Embryonic facial prominence (tissue), 1 donor: Measurements from ENCODE around the gene JMJD1C.
"Not testable (repeated sequence)": the region's sequence is repeated elsewhere in the genome, so short reads cannot be mapped to it uniquely, and the experiment has no call there.

Experiments
- DNase-seq: peaks from one replicate; pipeline ENCODE4 v3.0.0-alpha.2; 2016; ENCODE audit errors: extremely low spot score

The JMJD1C gene, protein sequence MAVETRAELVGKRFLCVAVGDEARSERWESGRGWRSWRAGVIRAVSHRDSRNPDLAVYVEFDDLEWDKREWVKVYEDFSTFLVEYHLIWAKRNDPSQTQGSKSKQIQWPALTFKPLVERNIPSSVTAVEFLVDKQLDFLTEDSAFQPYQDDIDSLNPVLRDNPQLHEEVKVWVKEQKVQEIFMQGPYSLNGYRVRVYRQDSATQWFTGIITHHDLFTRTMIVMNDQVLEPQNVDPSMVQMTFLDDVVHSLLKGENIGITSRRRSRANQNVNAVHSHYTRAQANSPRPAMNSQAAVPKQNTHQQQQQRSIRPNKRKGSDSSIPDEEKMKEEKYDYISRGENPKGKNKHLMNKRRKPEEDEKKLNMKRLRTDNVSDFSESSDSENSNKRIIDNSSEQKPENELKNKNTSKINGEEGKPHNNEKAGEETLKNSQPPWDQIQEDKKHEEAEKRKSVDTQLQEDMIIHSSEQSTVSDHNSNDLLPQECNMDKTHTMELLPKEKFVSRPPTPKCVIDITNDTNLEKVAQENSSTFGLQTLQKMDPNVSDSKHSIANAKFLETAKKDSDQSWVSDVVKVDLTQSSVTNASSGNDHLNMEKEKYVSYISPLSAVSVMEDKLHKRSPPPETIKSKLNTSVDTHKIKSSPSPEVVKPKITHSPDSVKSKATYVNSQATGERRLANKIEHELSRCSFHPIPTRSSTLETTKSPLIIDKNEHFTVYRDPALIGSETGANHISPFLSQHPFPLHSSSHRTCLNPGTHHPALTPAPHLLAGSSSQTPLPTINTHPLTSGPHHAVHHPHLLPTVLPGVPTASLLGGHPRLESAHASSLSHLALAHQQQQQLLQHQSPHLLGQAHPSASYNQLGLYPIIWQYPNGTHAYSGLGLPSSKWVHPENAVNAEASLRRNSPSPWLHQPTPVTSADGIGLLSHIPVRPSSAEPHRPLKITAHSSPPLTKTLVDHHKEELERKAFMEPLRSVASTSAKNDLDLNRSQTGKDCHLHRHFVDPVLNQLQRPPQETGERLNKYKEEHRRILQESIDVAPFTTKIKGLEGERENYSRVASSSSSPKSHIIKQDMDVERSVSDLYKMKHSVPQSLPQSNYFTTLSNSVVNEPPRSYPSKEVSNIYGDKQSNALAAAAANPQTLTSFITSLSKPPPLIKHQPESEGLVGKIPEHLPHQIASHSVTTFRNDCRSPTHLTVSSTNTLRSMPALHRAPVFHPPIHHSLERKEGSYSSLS (N-terminal part only)

DNA sequence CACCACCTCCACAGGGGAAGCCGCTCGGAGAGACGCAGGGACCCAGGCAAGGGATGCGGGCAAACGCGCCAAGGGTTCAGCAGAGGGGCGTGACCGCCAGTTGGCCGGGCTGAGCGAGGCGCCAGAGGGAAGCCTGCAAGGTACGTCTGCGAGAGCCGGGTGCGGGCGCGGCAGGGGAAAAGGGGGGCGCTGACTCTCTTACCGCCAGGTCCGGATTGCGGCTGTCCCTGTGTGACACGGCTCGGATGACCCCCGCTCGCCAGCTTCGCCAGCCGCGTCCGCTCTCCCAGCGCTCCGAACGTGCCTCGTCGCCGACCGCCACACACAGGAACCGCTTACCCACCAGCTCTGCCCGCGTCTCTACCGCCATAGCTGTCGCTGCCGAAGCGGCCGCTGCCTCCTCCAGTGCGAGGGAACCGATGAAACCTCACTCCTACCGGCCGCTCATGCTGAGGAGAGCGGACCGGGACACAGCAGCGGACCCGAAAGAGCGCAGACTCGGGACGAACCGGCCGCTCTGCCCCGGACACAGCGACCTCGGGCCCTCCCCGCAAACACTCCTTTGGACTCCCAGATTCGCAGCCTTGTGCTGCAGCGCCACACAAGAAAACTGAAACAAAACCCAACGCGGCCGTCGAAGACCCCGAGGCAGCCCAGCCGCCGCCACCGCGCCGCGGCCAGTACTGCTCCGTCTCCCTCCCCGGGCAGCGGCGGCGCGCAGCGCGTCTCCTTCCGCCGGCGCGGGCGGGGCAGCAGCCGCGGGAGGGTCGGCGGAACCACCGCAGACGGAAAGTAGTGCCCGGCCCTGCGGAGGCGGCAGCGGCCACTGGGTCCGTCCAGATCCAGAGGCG, at the start of gene JMJD1C:
Gene JMJD1C, minus strand, starts transcription at position 685 of the 851 bp plus-strand sequence. Its CDS starts 315 bp downstream, at position 370.
- DNase-seq, result peak; percentile 61

DNA sequence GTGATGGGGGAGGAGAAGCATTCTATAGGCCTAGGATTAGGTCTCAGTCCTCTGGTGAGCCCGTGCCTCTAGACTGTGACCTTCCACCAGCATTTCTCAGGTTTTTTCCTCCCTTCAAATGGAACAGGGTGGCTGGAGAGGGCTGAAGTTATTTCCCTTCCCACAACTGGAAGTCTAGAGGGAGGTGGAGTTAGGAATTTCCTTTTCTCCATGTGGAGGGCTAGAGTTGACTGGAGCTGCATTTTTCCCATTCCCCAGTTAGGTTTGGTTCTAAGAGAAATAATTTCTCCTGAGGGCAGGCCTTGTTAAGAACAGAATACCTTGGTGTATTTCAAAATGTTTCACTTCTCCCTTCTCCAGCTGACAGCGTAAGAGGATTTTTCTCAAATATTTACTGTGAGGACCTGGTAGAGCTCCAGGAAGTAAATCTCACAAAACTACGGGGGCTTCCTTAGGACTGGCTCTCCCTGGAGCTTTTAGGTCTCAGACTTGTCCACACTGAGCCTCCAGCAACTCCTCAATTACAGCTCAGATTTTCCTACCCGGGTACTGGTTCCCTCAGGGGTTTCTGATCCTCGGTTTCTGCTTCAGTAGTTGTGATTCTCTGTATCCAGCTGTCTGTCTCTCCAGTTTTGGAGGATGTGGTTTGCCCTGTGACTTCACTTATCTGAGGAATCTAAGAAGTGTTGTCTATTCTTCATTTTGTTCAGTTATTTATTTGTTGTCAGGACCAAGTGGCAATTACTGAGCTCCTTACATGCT, 49.4 kb upstream of the JMJD1C start:
- no peak for DNase-seq

- DNase-seq, result no peak
These were observed 40.8 kb upstream of the JMJD1C start for GRCh38 chr10:63506554-63506953.

- DNase-seq, result no peak
These were observed 39.8 kb upstream of the JMJD1C start for GRCh38 chr10:63505562-63505961.

GRCh38 chr10:63504145-63504881, 38.5 kb upstream of the JMJD1C start:
- DNase-seq, result no peak

GRCh38 chr10:63503395-63503794, 37.6 kb upstream of the JMJD1C start:
- no peak for DNase-seq

- DNase-seq, result no peak
These were observed 37.1 kb upstream of the JMJD1C start for GRCh38 chr10:63502832-63503231.

DNA sequence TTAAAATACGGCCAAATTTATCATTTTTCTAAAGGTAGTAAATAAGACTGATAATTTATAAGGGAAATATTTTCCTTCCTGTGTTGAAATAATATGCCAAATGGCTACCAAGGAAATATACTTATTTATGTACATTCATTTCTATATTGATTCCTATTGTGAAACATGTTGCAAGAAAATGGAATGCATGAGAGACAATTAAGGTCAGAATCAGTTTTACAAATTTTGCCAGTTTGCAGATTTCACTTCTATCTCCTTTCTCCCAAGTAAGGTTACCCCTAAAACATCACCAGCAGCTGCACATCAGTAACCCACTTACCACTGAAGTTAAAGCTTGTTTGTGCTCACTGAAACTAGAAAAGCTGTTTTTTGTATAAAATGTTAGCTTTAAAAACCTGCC, 36.2 kb upstream of the JMJD1C start:
- no peak for DNase-seq

DNA sequence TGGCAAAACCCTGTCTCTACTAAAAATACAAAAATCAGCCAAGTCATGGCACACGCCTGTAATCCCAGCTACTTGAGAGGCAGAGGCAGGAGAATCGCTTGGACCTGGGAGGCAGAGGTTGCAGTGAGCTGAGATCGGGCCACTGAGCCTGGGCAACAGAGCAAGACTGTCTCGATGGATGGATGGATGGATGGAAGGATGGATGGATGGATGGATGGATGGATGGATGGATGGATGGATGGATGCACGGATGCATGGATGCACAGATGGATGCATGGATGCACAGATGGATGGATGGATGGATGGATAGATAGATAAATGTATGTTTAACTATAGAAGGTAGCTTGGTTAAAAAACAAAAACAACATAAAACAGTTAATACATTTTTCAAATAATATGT, 34.8 kb upstream of the JMJD1C start:
- DNase-seq, result not testable (repeated sequence)

GRCh38 chr10:63498665-63499064, 32.9 kb upstream of the JMJD1C start:
- no peak for DNase-seq

DNA sequence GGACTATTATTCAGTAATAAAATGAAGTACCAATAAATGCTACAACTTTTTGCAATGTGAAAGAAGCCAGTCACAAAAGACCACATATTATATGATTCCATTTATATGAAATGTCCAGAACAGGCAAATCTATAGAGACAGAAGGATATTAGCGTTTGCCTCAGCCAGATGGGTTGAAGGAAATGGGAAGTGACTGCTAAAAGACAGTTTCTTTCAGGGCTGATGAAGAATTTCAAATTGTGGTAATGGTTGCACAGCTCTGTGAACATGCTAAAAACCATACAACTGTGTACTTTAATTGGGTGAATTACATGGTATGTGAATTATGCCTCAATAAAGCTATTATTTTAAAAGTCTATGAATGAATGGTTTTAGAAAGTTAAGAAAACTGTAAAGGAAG, 31.5 kb upstream of the JMJD1C start:
- DNase-seq, result no peak

DNA sequence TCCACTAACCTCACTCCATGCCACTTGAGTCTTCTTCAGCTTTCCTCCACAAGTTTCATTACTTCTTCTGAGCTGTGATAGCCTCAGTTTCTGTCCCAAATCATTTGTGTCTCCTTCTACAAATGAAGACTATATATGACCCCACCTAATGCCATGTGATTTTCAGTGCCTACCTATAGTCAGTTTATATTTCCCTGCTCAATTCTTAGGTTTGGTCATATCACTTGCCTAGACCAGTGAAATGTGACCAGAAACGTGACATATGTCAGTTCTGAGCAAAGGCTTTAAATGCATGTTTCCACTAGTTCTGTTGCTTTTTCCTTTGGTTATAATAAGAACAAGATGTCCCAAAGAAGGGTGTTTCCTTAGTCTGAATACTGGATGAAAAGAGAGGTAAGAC, 30.8 kb upstream of the JMJD1C start:
- no peak for DNase-seq

DNA sequence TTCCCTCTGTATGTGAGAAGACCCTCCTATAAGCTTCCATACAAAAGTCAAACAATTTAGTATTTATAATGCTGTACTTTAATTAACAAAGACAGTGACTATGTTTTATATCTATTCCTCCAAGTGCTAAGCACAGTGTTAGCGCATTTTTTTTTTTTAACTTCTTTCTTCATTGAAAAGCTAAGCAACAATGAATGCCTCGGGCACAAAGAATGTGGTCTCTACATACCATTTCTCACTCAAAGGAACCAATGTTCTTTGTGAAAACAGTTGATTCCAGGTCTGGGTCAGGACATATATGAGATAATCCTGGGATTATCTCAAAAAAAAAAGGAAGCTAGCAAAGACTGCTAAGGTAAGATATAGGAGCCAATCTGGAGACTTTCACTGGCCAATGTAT, 29.2 kb upstream of the JMJD1C start:
- DNase-seq, result no peak

GRCh38 chr10:63493004-63493403, 27.2 kb upstream of the JMJD1C start:
- DNase-seq, result no peak

DNA sequence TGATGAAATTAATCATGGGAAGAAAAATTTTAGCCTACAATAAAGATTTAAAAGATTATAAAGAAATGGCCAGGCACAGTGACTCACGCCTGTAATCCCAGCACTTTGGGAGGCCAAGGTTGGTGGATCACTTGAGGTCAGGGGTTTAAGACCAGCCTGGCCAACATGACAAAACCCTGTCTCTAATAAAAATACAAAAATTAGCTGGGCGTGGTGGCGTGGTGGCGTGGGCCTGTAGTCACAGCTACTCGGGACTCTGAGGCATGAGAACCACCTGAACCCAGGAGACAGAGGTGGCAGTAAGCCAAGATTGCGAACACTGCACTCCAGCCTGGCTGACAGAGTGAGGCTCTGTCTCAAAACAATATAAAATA, 26.5 kb upstream of the JMJD1C start:
- not testable (repeated sequence) for DNase-seq

DNA sequence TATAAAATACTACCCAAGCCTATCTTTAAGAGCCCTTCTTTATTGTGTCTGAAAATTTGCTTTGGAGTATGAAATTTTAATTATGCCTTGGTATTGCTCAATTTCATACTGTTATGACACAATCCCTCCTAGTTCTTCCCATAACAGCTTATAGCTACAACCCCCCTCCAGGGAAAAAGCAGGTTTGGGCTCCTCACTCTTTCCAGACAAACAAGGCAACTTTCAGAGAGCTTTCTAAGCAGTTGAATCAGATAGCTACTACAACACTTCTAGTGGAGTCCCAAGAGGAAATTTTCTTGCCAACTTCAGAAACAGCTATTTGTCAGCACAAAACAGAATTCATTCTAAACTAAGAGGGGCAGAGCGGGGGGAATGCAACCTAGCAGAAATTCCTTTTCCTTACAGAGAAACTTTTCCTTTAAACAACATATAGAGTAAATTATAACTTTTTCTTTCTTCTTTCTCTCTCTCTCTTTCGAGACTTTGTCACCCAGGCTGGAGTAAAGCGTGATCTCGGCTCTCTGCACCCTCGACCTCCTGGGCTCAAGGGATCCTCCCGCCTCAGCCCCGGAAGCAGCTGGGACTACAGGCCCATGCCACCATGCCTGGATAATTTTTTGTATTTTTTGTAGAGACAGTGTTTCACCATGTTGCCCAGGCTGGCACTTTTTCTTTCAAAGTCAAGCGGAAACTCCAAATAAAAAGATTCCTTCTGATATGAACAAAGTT, 26.0 kb upstream of the JMJD1C start:
- DNase-seq, result no peak

DNA sequence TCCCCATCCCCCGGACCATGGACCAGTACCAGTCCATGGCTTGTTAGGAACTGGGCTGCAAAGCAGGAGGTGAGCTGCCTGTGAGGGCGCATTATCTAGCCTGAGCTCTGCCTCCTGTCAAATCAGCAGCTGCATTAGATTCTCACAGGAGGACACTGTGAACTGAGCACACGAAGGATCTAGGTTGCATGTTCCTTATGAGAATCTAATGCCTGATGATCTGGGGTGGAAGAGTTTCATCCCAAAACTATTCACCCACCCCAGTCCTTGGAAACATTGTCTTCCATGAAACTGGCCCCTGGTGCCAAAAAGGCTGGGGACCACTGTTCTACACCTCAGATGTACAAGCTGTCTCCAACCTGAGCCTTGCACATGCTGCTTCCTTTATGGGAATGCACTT, 24.1 kb upstream of the JMJD1C start:
- no peak for DNase-seq

DNA sequence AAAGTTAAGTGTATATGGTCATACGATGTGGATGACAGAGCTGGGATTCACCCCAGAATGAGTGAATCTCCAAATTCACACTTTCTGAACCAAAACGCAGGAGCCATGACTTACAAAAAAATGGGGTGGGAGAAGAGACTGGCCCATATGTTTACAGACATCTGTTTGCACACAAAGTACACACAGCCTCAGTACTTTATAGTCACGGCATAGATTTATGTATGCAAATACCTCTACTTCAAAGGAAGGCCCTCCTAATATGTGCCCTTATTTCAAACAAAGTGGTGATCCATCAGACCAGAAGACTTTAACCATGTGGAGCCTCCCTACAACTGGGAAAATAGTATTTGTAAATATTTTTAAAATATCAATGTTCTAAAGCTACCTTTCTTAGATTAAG, 22.2 kb upstream of the JMJD1C start:
- DNase-seq, result no peak

DNA sequence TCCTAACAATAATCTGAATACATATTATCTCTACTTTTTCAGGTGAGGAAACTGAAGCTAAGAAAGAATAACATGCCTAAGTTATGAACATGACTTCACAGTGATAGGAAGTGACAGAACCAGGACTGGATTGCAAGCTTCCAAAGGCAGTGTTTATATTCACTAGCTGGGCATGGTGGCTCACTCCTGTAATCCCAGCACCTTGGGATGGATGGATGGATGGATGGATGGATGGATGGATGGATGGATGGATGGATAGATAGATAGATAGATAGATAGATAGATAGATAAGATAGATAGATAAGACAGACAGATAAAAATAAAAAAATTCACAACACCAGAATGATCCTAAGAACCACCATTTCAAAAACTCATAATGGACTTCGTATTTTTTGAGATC, 18.2 kb upstream of the JMJD1C start:
- DNase-seq, result no peak
